ENCODE measurements around the gene CATSPERE.
A peak's percentile ranks its signal among the peaks of the same experiment; 100 is the strongest.

Gene CATSPERE

GRCh38 chr1:244626709-244627108 is 165.6 kb downstream of the CATSPERE start:
- no peak for DNase-seq (ENCODE audit: extremely low read depth in 1 of 2, low read depth in 1 of 2)

- DNase-seq (ENCODE audit: extremely low read depth in 1 of 2, low read depth in 1 of 2) = no peak
These were observed 167.7 kb downstream of the CATSPERE start for GRCh38 chr1:244628789-244629188.

- no peak for DNase-seq (ENCODE audit: extremely low read depth in 1 of 2, low read depth in 1 of 2)
These were observed 172.1 kb downstream of the CATSPERE start for GRCh38 chr1:244633140-244633539.

- no peak for DNase-seq (ENCODE audit: extremely low read depth in 1 of 2, low read depth in 1 of 2)
These were observed 173.5 kb downstream of the CATSPERE start for GRCh38 chr1:244634546-244634945.

GRCh38 chr1:244636488-244637259 is 175.6 kb downstream of the CATSPERE start:
- DNase-seq (ENCODE audit: extremely low read depth in 1 of 2, low read depth in 1 of 2) = no peak

- DNase-seq (ENCODE audit: extremely low read depth in 1 of 2, low read depth in 1 of 2) = no peak
These were observed 178.5 kb downstream of the CATSPERE start for GRCh38 chr1:244639561-244639960.

GRCh38 chr1:244640917-244641316 is 179.8 kb downstream of the CATSPERE start:
- DNase-seq (ENCODE audit: extremely low read depth in 1 of 2, low read depth in 1 of 2) = no peak

GRCh38 chr1:244642526-244642925 is 181.5 kb downstream of the CATSPERE start:
- no peak for DNase-seq (ENCODE audit: extremely low read depth in 1 of 2, low read depth in 1 of 2)

- no peak for DNase-seq (ENCODE audit: extremely low read depth in 1 of 2, low read depth in 1 of 2)
These were observed 181.9 kb downstream of the CATSPERE start for GRCh38 chr1:244642988-244643387.

GRCh38 chr1:244645414-244645813 is 184.3 kb downstream of the CATSPERE start:
- no peak for DNase-seq (ENCODE audit: extremely low read depth in 1 of 2, low read depth in 1 of 2)

GRCh38 chr1:244645890-244646289 is 184.8 kb downstream of the CATSPERE start:
- DNase-seq (ENCODE audit: extremely low read depth in 1 of 2, low read depth in 1 of 2) = no peak

- no peak for DNase-seq (ENCODE audit: extremely low read depth in 1 of 2, low read depth in 1 of 2)
These were observed 186.7 kb downstream of the CATSPERE start for GRCh38 chr1:244647819-244648218.

- DNase-seq (ENCODE audit: extremely low read depth in 1 of 2, low read depth in 1 of 2) = no peak
These were observed 191.0 kb downstream of the CATSPERE start for GRCh38 chr1:244651956-244652622.

GRCh38 chr1:244652623-244653438 is 191.8 kb downstream of the CATSPERE start, which contains the start of gene DESI2:
Gene DESI2 (plus strand): TSS chr1:244653126. CDS start chr1:244653314, 188 bp downstream.
- DNase-seq (ENCODE audit: extremely low read depth in 1 of 2, low read depth in 1 of 2) = peak; percentile 92 to 96

- no peak for DNase-seq (ENCODE audit: extremely low read depth in 1 of 2, low read depth in 1 of 2)
These were observed 192.5 kb downstream of the CATSPERE start for GRCh38 chr1:244653439-244654107.

- no peak for DNase-seq (ENCODE audit: extremely low read depth in 1 of 2, low read depth in 1 of 2)
These were observed 193.3 kb downstream of the CATSPERE start for GRCh38 chr1:244654108-244655038.

- DNase-seq (ENCODE audit: extremely low read depth in 1 of 2, low read depth in 1 of 2) = no peak
These were observed 194.1 kb downstream of the CATSPERE start for GRCh38 chr1:244655186-244655585.

- DNase-seq (ENCODE audit: extremely low read depth in 1 of 2, low read depth in 1 of 2) = no peak
These were observed 196.3 kb downstream of the CATSPERE start for GRCh38 chr1:244657421-244657820.

GRCh38 chr1:244659694-244660093 is 198.6 kb downstream of the CATSPERE start:
- DNase-seq (ENCODE audit: extremely low read depth in 1 of 2, low read depth in 1 of 2) = no peak

GRCh38 chr1:244660595-244660994 is 199.5 kb downstream of the CATSPERE start:
- no peak for DNase-seq (ENCODE audit: extremely low read depth in 1 of 2, low read depth in 1 of 2)

Measured in activated CD8-positive, alpha-beta memory T cell treated with anti-CD3 and anti-CD28 coated beads for 1 hour (primary cell).